OCI-LY7 (cell line): ENCODE data around the gene ARHGAP6.

Source experiments
- CTCF ChIP-seq: fragments of 200-600 bp; sonication (generic); conservative IDR thresholded peaks from 2 replicates; pipeline ENCODE4 v1.5.1; 2014; ENCODE audit warnings: mild to moderate bottlenecking, antibody characterized with exemption, low read length, moderate library complexity, mixed read lengths
- EZH2phosphoT487 ChIP-seq: fragments of 200-600 bp; sonication (generic); IDR thresholded peaks from 2 replicates; pipeline ENCODE4 v1.6.1; 2018; ENCODE audit warnings: low read depth, borderline replicate concordance, mild to moderate bottlenecking, mixed run types, antibody characterized with exemption, low read length, moderate library complexity, mixed read lengths

- TF ChIP-seq CTCF (peak; percentile 48), EZH2phosphoT487 (no peak)
These were observed 12.4 kb upstream of the ARHGAP6 start for GRCh38 chrX:11678158-11678557.
